COLO829 (cell line): ENCODE measurements around the gene MFGE8.

Experiments used
- DNase-seq: peaks from one replicate; pipeline ENCODE4 v3.0.0; 2012; ENCODE audit warnings: low spot score

Gene MFGE8

GRCh38 chr15:88920186-88920891 is 7.2 kb upstream of the MFGE8 start:
- DNase-seq = no peak

GRCh38 chr15:88918738-88919137 is 5.6 kb upstream of the MFGE8 start:
- peak; percentile 96 for DNase-seq

GRCh38 chr15:88917760-88918159 is 4.6 kb upstream of the MFGE8 start:
- DNase-seq = no peak

GRCh38 chr15:88915354-88915753 is 2.2 kb upstream of the MFGE8 start:
- DNase-seq = no peak

GRCh38 chr15:88913850-88914169 is 631 bp upstream of the MFGE8 start:
- DNase-seq = no peak

GRCh38 chr15:88912500-88912921 is 668 bp downstream of the MFGE8 start:
- DNase-seq = no peak

- no peak for DNase-seq
Observed at GRCh38 chr15:88911766-88912118, 1.4 kb downstream of the MFGE8 start.

GRCh38 chr15:88909956-88910831 is 3.0 kb downstream of the MFGE8 start:
- DNase-seq = no peak

- no peak for DNase-seq
Observed at GRCh38 chr15:88908697-88909621, 4.2 kb downstream of the MFGE8 start.

- no peak for DNase-seq
Observed at GRCh38 chr15:88908123-88908522, 5.1 kb downstream of the MFGE8 start.

GRCh38 chr15:88907111-88907510 is 6.1 kb downstream of the MFGE8 start:
- no peak for DNase-seq

- DNase-seq = no peak
Observed at GRCh38 chr15:88906551-88906950, 6.6 kb downstream of the MFGE8 start.

- DNase-seq = no peak
Observed at GRCh38 chr15:88906130-88906529, 7.0 kb downstream of the MFGE8 start.

GRCh38 chr15:88905576-88905975 is 7.6 kb downstream of the MFGE8 start:
- DNase-seq = no peak

GRCh38 chr15:88904624-88905327 is 8.4 kb downstream of the MFGE8 start:
- peak; percentile 86 for DNase-seq

- no peak for DNase-seq
Observed at GRCh38 chr15:88904257-88904623, 8.9 kb downstream of the MFGE8 start.

GRCh38 chr15:88902846-88903245 is 10.3 kb downstream of the MFGE8 start:
- no peak for DNase-seq

- DNase-seq = no peak
Observed at GRCh38 chr15:88902221-88902835, 10.9 kb downstream of the MFGE8 start.

GRCh38 chr15:88901508-88902220 is 11.5 kb downstream of the MFGE8 start:
- DNase-seq = no peak

- no peak for DNase-seq
Observed at GRCh38 chr15:88900982-88901418, 12.2 kb downstream of the MFGE8 start.
